IPS DF 6.9 (cell line): ENCODE data around the gene POU2AF2.

Experiments used
- DNase-seq: peaks from one replicate; pipeline ENCODE4 v3.0.0-alpha.2; 2013; ENCODE audit warnings: low read depth, low spot score
- H3K27ac ChIP-seq: one replicate; pipeline ENCODE4 v1.5.1; 2013; ENCODE audit warnings: low read length, control low read depth
- H3K27me3 ChIP-seq: 2 replicates; pipeline ENCODE4 v1.6.1; 2013; ENCODE audit warnings: mild to moderate bottlenecking, low read length; ENCODE audit not compliant: control insufficient read depth, insufficient read depth
- H3K36me3 ChIP-seq: 2 replicates; pipeline ENCODE4 v1.6.1; 2013; ENCODE audit warnings: low read length; ENCODE audit not compliant: control insufficient read depth, insufficient read depth
- H3K4me1 ChIP-seq: 2 replicates; pipeline ENCODE4 v1.6.1; 2013; ENCODE audit warnings: low read length; ENCODE audit not compliant: control insufficient read depth, insufficient read depth
- H3K4me3 ChIP-seq: 2 replicates; pipeline ENCODE4 v1.5.1; 2013; ENCODE audit warnings: mild to moderate bottlenecking, low read length
- H3K9me3 ChIP-seq: 2 replicates; pipeline ENCODE4 v1.6.1; 2013; ENCODE audit warnings: low read length, inconsistent platforms; ENCODE audit not compliant: control insufficient read depth, insufficient read depth
- WGBS: extraction: QIAGEN DNeasy Blood & Tissue Kit; methylation state at CpG from one replicate; pipeline ENCODE4 v1.1.7; 2013; ENCODE audit warnings: mixed read lengths, missing lambda C conversion rate; ENCODE audit not compliant: insufficient read length, insufficient coverage; 5-methylcytosine and 5-hydroxymethylcytosine counted together

Gene POU2AF2

DNA sequence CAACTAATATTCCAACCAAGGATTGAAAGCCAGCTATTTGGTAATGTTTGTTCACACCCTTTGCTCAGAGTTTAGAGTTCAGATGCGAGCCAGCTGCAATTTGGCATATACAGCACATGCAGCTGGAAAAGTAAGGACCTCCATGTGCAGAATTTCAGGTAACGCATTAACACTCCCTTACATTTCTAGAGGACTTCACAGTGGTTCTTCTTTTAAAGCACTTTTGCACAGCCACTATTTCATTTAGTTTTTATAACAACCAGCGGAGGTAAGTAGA lies 56.3 kb downstream of the POU2AF2 start:
- DNase-seq = no peak
- H3K4me3 ChIP-seq = no peak overlapping the region
- H3K27ac ChIP-seq = no peak overlapping the region
- H3K27me3 ChIP-seq = peaks cover 4% of the 10 kb centered on the region
- no peaks in the 10 kb centered on the region for H3K36me3 ChIP-seq
- H3K4me1 ChIP-seq = 0 out of 2 replicates have a peak, but pooled peaks cover 2% of the 10 kb centered on the region
- H3K9me3 ChIP-seq = no peaks in the 10 kb centered on the region
- no CpG with 5 or more reads among the region's 3 CpGs for WGBS

DNA sequence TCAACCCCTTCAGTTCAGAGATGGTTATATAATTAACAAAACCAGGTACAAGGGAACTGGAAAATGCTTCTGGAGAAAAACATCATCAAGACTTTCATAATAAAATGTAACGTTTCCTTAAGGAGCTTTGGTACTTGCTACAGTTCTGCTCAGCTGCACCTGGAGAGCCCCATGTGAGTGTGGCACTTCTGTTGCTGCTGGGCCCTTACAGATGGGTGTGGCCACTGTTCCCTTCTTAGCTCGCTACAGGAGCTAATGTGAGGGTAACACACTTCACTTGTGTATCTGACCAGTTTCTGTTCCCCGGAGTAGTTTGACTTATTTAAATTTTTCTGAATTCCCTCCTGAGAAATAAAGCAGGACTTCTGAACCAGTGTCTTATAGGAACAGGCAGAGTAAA lies 56.8 kb downstream of the POU2AF2 start:
- no peak for DNase-seq
- H3K36me3 ChIP-seq = no peaks in the 10 kb centered on the region
- 0 out of 2 replicates have a peak, but pooled peaks cover 2% of the 10 kb centered on the region for H3K4me1 ChIP-seq
- H3K27me3 ChIP-seq = peaks cover 4% of the 10 kb centered on the region
- no CpG with 5 or more reads among the region's 3 CpGs for WGBS
- no peaks in the 10 kb centered on the region for H3K9me3 ChIP-seq
- H3K4me3 ChIP-seq = no peak overlapping the region
- H3K27ac ChIP-seq = no peak overlapping the region

DNA sequence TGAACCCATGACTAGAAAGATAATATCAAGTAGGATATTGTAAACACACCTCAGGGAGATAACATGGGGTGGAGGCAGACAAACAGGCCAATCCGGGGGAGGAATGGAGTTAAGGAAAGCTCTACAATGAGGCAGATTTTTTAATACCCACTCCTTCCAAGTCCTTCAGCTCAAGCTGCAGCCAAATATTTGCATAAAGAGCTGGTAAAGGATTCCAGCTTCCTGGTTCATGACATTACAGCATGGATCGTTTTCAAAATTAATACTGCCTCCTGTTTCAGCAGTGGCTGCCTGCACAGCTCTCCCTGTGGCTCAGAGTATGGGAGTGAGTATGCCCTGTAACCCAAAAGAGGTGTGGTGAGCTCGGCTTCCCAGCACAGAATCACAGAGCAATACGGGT lies 57.9 kb downstream of the POU2AF2 start:
- WGBS = no CpG with 5 or more reads among the region's 4 CpGs
- H3K36me3 ChIP-seq = no peaks in the 10 kb centered on the region
- peaks cover 2% of the 10 kb centered on the region for H3K27me3 ChIP-seq
- DNase-seq = no peak
- no peak overlapping the region for H3K4me3 ChIP-seq
- no peaks in the 10 kb centered on the region for H3K4me1 ChIP-seq
- no peaks in the 10 kb centered on the region for H3K9me3 ChIP-seq
- H3K27ac ChIP-seq = no peak overlapping the region

DNA sequence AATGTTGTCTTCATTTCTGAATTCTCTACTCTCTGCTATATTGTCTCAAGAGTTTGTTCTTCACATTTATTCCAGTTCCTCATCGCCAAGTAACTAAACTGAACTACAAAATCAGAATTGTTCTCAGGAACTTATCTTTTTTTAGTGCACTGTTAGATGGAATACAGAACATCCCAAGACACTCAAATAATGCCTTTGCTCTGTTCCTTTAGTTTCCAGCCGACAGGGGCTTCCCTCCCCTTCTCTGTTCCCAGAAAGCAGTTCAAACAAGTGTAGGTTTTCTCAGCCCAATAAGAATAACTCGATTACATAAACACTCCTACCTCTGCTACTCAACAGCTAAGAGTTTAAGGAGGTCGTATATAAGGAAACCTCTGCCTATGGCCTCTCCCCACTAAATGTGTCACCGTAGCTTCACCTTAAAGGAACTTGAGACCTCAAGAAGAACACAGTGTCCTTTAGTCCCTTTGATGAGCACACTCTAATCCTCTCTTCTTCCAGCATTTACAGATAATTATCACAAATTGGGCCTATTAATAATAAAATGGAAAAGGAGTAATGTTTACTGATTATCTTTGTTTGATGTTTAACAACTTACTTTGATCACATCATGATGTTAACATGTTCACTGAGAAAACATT lies 59.8 kb downstream of the POU2AF2 start:
- Histone ChIP-seq H3K27me3 (peaks cover 2% of the 10 kb centered on the region; the same call in 1 of the 2 replicates), H3K36me3 (no peaks in the 10 kb centered on the region), H3K27ac (no peak overlapping the region), H3K4me3 (no peak overlapping the region), H3K4me1 (no peaks in the 10 kb centered on the region), H3K9me3 (no peaks in the 10 kb centered on the region)
- WGBS = no CpG with 5 or more reads among the region's 5 CpGs
- no peak for DNase-seq

DNA sequence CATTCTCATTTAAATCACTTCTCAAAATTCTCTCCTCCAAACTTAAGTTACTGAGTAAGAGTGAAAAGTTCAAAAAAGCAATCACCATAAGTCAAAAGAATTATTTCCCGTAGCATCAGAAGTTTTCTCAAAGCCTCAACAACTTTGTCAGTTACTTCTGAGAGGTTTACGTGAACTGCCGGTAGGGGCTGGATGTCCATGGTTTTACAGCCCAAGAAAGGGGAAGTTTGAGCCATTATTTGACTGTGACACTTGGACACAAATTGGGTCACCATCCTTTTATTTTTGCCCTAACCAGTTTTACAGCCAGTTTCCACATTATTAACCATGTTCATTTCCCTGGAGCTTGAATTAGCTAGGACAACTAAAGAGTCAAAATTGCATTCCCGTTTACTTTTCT lies 60.4 kb downstream of the POU2AF2 start:
- Histone ChIP-seq H3K4me3 (no peak overlapping the region), H3K36me3 (no peaks in the 10 kb centered on the region), H3K9me3 (no peaks in the 10 kb centered on the region), H3K27me3 (no peaks in the 10 kb centered on the region), H3K4me1 (no peaks in the 10 kb centered on the region), H3K27ac (no peak overlapping the region)
- WGBS = no CpG with 5 or more reads among the region's 4 CpGs
- DNase-seq = no peak

DNA sequence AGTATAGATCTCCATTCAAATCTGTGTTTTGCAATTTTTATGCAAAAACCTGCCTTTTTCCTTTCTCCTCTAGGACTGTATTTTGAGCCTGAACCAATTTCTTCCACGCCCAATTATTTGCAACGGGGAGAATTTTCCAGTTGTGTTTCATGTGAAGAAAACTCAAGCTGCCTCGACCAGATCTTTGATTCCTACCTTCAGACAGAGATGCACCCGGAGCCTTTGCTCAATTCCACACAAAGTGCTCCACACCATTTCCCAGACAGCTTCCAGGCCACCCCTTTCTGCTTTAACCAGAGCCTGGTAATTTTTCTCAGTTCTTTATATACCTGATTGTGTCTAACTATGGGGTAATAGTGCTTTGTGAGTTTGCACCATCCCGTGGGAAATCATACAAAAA lies 60.8 kb downstream of the POU2AF2 start:
- Histone ChIP-seq H3K27ac (no peak overlapping the region), H3K9me3 (no peaks in the 10 kb centered on the region), H3K4me3 (no peak overlapping the region), H3K27me3 (no peaks in the 10 kb centered on the region), H3K36me3 (no peaks in the 10 kb centered on the region), H3K4me1 (no peaks in the 10 kb centered on the region)
- DNase-seq = no peak
- WGBS = no CpG with 5 or more reads among the region's 5 CpGs

DNA sequence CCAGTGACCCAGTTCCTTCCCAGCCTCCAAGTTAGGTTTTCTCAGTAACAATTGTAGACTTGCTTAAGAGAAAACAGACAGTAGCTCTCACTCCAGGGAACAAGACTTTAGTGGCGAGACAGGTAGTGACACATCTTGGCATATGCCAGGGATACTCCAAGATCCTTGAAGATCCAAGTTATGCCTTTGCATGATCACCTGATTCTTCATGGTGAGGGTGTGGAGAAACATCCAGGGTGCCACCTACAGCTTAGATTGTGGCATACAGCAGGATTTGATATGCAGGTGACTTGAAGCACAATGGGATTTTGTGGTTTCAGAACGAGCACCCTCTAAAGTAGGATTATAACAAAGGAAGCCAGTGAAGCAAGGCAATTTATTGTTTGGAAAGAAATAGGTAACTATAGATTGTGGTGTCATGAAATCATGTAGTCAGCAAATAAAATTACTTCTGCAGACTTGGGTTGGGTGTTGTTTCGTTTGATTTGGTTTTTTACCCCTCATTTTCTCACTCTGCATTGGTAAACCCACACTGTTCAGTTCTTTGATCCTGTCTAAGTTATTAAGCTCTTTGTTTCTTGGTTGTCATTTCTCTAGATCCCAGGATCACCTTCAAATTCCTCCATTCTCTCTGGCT lies 62.1 kb downstream of the POU2AF2 start:
- Histone ChIP-seq H3K4me3 (no peak overlapping the region), H3K27ac (no peak overlapping the region), H3K27me3 (no peaks in the 10 kb centered on the region), H3K9me3 (no peaks in the 10 kb centered on the region), H3K36me3 (no peaks in the 10 kb centered on the region), H3K4me1 (no peaks in the 10 kb centered on the region)
- DNase-seq = no peak
- WGBS = no CpG with 5 or more reads among the region's 3 CpGs

DNA sequence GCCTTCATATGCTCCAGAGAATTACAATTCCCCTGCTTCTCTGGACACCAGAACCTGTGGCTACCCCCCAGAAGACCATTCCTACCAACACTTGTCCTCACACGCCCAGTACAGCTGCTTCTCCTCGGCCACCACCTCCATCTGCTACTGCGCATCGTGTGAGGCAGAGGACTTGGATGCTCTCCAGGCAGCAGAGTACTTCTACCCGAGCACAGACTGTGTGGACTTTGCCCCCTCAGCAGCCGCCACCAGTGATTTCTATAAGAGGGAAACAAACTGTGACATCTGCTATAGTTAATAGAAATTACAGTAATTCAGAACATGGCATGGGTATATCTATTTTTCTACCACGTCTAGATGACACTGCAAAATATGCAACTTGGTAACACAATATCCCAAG lies 62.6 kb downstream of the POU2AF2 start:
- DNase-seq = no peak
- Histone ChIP-seq H3K4me1 (no peaks in the 10 kb centered on the region), H3K27me3 (no peaks in the 10 kb centered on the region), H3K9me3 (no peaks in the 10 kb centered on the region), H3K27ac (no peak overlapping the region), H3K4me3 (no peak overlapping the region), H3K36me3 (no peaks in the 10 kb centered on the region)
- no CpG with 5 or more reads among the region's 7 CpGs for WGBS

DNA sequence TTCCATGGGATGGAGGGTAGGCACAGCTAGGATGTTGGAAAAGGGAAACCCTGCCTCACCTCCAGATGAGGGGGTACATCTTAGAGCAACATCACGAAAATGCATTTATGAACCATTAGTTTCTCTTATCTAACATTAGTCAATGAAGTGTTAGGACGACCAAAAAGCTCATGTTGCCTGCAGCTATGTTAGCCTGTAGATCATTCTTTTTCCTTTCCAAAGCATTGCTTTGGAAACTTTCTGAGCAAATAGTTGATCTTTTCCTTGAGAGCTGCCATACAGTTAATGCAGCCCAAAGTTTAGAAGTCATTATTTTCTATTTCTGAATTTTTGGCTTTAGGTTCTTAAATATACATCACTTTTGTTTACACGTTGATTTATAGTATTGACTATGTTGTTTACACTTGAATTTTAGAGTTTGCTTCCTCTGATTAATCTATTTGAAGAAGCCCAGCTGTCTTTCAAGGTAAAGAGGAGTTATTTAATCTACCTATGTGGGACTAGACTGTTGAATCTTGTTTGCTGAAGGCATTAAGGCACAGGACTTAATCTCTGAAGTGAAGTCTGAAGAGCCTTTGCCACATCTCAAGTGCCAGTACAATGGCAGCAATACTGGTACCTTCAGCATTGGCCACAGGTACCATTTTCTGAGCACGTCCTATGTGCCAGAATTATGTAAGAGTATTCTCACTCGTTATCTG lies 63.8 kb downstream of the POU2AF2 start:
- H3K4me3 ChIP-seq = no peak overlapping the region
- DNase-seq = no peak
- no peak overlapping the region for H3K27ac ChIP-seq
- H3K27me3 ChIP-seq = no peaks in the 10 kb centered on the region
- WGBS = no CpG with 5 or more reads among the region's 5 CpGs
- H3K36me3 ChIP-seq = no peaks in the 10 kb centered on the region
- H3K9me3 ChIP-seq = no peaks in the 10 kb centered on the region
- H3K4me1 ChIP-seq = no peaks in the 10 kb centered on the region

DNA sequence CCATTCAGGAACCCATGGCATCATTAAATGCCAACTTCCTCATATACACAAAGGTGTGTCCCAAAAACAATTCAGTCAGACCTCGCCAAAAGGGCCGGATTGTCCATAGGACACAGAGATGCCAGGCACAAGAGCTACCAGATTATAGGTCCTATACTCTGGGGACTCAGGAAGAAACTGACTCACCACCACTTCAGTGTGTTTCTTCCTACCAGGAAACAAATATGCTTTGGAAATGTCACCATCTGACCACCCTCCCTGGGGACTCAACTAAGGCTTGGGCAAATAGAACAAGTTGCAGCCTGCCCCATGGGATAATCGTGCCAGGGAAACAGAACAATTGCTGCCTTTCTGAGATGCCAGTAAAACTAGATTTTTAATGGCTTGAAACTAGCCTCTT lies 64.6 kb downstream of the POU2AF2 start:
- H3K27me3 ChIP-seq = no peaks in the 10 kb centered on the region
- no peaks in the 10 kb centered on the region for H3K4me1 ChIP-seq
- H3K27ac ChIP-seq = no peak overlapping the region
- H3K36me3 ChIP-seq = no peaks in the 10 kb centered on the region
- no peaks in the 10 kb centered on the region for H3K9me3 ChIP-seq
- no peak for DNase-seq
- H3K4me3 ChIP-seq = no peak overlapping the region
- no CpG with 5 or more reads among the region's 3 CpGs for WGBS

DNA sequence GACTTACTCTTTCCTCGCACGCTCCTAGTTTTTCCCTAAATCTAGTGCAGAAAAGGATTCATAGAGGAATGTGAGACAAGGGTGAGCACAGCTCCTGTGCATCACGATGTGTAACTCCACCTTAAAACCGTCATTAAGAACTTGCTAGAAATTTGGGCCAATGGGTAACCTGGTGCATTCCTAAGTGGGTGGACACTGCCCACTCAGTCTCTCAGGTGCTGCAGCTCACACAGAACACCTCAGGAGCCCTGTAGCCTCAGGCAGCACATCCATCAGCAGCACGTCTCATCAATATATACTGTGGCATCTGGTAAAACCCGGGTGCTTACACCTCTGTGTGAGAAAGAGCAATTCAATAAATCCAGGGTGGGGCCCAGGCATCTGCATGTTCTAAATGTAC lies 65.2 kb downstream of the POU2AF2 start:
- no peaks in the 10 kb centered on the region for H3K4me1 ChIP-seq
- H3K27me3 ChIP-seq = no peaks in the 10 kb centered on the region
- H3K36me3 ChIP-seq = no peaks in the 10 kb centered on the region
- no CpG with 5 or more reads among the region's 6 CpGs for WGBS
- DNase-seq = no peak
- H3K9me3 ChIP-seq = no peaks in the 10 kb centered on the region
- H3K27ac ChIP-seq = no peak overlapping the region
- no peak overlapping the region for H3K4me3 ChIP-seq
